GM21723 (cell line): ENCODE measurements around the gene CTTN.
"Not testable (repeated sequence)": the region's sequence is repeated elsewhere in the genome, so short reads cannot be mapped to it uniquely, and the experiment has no call there.

Experiments used
- ATAC-seq: cut with Tn5 transposase; IDR thresholded peaks from one replicate; pipeline ENCODE4 v1.9.1; 2021; ENCODE audit warnings: mild to moderate bottlenecking, moderate library complexity; ENCODE audit not compliant: unreplicated experiment

CTTN gene

GRCh38 chr11:70407814-70408213 lies 9.5 kb downstream of the CTTN start:
- ATAC-seq: no peak

- ATAC-seq: not testable (repeated sequence)
Measured at GRCh38 chr11:70408326-70408725, 10.0 kb downstream of the CTTN start.

GRCh38 chr11:70409437-70409836 lies 11.1 kb downstream of the CTTN start:
- no peak for ATAC-seq

- ATAC-seq: no peak
Measured at GRCh38 chr11:70409871-70410270, 11.5 kb downstream of the CTTN start.

- no peak for ATAC-seq
Measured at GRCh38 chr11:70410276-70411205, 12.2 kb downstream of the CTTN start.

- no peak for ATAC-seq
Measured at GRCh38 chr11:70411713-70412452, 13.6 kb downstream of the CTTN start.

- ATAC-seq: no peak
Measured at GRCh38 chr11:70413151-70413550, 14.8 kb downstream of the CTTN start.

- no peak for ATAC-seq
Measured at GRCh38 chr11:70414341-70415100, 16.2 kb downstream of the CTTN start.

GRCh38 chr11:70415191-70415590 lies 16.9 kb downstream of the CTTN start:
- ATAC-seq: no peak

- ATAC-seq: no peak
Measured at GRCh38 chr11:70415642-70416395, 17.5 kb downstream of the CTTN start.

GRCh38 chr11:70416881-70417280 lies 18.6 kb downstream of the CTTN start:
- ATAC-seq: no peak

- ATAC-seq: no peak
Measured at GRCh38 chr11:70418130-70418529, 19.8 kb downstream of the CTTN start.

GRCh38 chr11:70419307-70420007 lies 21.1 kb downstream of the CTTN start:
- ATAC-seq: no peak

- no peak for ATAC-seq
Measured at GRCh38 chr11:70420008-70420464, 21.7 kb downstream of the CTTN start.

- ATAC-seq: no peak
Measured at GRCh38 chr11:70420496-70420895, 22.2 kb downstream of the CTTN start.

- no peak for ATAC-seq
Measured at GRCh38 chr11:70421123-70421522, 22.8 kb downstream of the CTTN start.

- ATAC-seq: no peak
Measured at GRCh38 chr11:70422692-70423522, 24.6 kb downstream of the CTTN start.

GRCh38 chr11:70423523-70424505 lies 25.5 kb downstream of the CTTN start:
- no peak for ATAC-seq
